ENCODE measurements around the gene WNT16. TPM values are rescaled to one million over a fixed set of nuclear protein-coding genes. Genes with fewer than 3 reads are reported as not detected.

WNT16 gene
- total RNA-seq, 1 donor from 2014 or later: not detected

DNA sequence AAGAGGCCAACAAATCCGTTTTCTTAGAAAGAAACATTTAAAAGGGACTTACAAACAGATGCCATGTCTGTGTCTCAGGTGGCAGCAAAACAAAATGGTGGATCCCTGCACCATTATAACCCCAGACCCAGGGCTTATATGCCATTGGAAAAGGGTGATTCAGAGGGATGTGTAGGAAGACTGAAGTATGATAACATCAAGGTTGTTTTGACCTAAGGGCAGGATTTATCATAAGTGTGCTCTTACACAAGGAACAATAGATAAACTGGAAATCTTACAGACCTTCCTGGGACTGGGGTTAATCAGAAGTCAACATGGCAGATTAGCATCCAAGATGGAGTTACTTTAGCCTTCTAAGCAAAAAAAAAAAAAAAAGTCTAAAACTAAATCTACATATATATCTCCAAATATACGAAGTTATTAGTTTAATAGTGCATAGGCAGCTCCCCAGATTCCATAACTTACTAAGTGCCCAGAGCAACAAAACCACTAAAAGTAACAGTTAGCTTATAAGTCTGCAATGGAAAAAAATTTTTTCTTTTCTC lies 34.3 kb upstream of the WNT16 start:
- Mint-ChIP-seq H3K27ac (ENCODE audit: unreplicated experiment) (no peak overlapping the region), H3K4me1 (ENCODE audit: unreplicated experiment) (no peaks in the 10 kb centered on the region), H3K36me3 (ENCODE audit: low read depth, unreplicated experiment) (no peaks in the 10 kb centered on the region), H3K9me3 (ENCODE audit: unreplicated experiment) (no peaks in the 10 kb centered on the region), H3K27me3 (ENCODE audit: unreplicated experiment) (no peaks in the 10 kb centered on the region), H3K4me3 (ENCODE audit: unreplicated experiment) (no peak overlapping the region)
- TF ChIP-seq, protein P1, sequence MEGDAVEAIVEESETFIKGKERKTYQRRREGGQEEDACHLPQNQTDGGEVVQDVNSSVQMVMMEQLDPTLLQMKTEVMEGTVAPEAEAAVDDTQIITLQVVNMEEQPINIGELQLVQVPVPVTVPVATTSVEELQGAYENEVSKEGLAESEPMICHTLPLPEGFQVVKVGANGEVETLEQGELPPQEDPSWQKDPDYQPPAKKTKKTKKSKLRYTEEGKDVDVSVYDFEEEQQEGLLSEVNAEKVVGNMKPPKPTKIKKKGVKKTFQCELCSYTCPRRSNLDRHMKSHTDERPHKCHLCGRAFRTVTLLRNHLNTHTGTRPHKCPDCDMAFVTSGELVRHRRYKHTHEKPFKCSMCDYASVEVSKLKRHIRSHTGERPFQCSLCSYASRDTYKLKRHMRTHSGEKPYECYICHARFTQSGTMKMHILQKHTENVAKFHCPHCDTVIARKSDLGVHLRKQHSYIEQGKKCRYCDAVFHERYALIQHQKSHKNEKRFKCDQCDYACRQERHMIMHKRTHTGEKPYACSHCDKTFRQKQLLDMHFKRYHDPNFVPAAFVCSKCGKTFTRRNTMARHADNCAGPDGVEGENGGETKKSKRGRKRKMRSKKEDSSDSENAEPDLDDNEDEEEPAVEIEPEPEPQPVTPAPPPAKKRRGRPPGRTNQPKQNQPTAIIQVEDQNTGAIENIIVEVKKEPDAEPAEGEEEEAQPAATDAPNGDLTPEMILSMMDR (IDR thresholded peaks at IDR 0.05; ENCODE audit: unreplicated experiment): no peak
- no peak for DNase-seq (ENCODE audit: low spot score)

DNA sequence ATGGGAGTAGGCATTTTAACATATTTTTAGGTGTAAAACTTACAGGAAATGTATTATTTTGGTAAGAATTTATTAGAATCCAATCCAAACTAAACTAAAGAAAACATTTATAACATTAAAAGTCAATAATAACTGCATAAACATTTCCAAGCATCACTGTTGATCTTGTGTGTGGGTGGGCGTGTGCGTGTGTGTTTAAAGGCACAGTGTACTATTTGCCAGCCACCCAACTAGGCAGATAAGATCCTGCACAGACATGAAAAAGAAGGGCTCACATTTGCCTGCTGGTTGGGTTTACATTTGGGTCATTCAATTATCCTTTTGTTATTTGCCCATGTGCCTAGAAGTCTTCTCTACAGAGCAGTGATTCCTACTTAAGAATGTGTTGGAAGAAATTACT lies 31.0 kb upstream of the WNT16 start:
- Mint-ChIP-seq H3K36me3 (ENCODE audit: low read depth, unreplicated experiment) (no peaks in the 10 kb centered on the region), H3K4me1 (ENCODE audit: unreplicated experiment) (no peaks in the 10 kb centered on the region), H3K27ac (ENCODE audit: unreplicated experiment) (no peak overlapping the region), H3K27me3 (ENCODE audit: unreplicated experiment) (no peaks in the 10 kb centered on the region), H3K4me3 (ENCODE audit: unreplicated experiment) (no peak overlapping the region), H3K9me3 (ENCODE audit: unreplicated experiment) (no peaks in the 10 kb centered on the region)
- DNase-seq (ENCODE audit: low spot score): no peak
- TF ChIP-seq, protein P1 (IDR thresholded peaks at IDR 0.05; ENCODE audit: unreplicated experiment): no peak

- DNase-seq (ENCODE audit: low spot score): no peak
- Mint-ChIP-seq H3K27ac (ENCODE audit: unreplicated experiment) (no peak overlapping the region), H3K27me3 (ENCODE audit: unreplicated experiment) (no peaks in the 10 kb centered on the region), H3K9me3 (ENCODE audit: unreplicated experiment) (no peaks in the 10 kb centered on the region), H3K4me3 (ENCODE audit: unreplicated experiment) (no peak overlapping the region), H3K36me3 (ENCODE audit: low read depth, unreplicated experiment) (no peaks in the 10 kb centered on the region), H3K4me1 (ENCODE audit: unreplicated experiment) (no peaks in the 10 kb centered on the region)
- TF ChIP-seq, protein P1 (IDR thresholded peaks at IDR 0.05; ENCODE audit: unreplicated experiment): no peak
These were observed 30.0 kb upstream of the WNT16 start for GRCh38 chr7:121298831-121299239.

GRCh38 chr7:121300685-121301420 lies 27.9 kb upstream of the WNT16 start:
- Mint-ChIP-seq H3K27me3 (ENCODE audit: unreplicated experiment) (no peaks in the 10 kb centered on the region), H3K27ac (ENCODE audit: unreplicated experiment) (no peak overlapping the region), H3K4me1 (ENCODE audit: unreplicated experiment) (no peaks in the 10 kb centered on the region), H3K36me3 (ENCODE audit: low read depth, unreplicated experiment) (no peaks in the 10 kb centered on the region), H3K9me3 (ENCODE audit: unreplicated experiment) (no peaks in the 10 kb centered on the region), H3K4me3 (ENCODE audit: unreplicated experiment) (no peak overlapping the region)
- TF ChIP-seq, protein P1 (IDR thresholded peaks at IDR 0.05; ENCODE audit: unreplicated experiment): no peak
- no peak for DNase-seq (ENCODE audit: low spot score)
